ENCODE results near the gene PRADC1.
A peak's percentile ranks its signal among the peaks of the same experiment; 100 is the strongest.

PRADC1 gene

GRCh38 chr2:73210696-73211095 is 22.3 kb downstream of the PRADC1 start:
- H3K27ac ChIP-seq (ENCODE audit: low read depth, low read length), result no peak overlapping the region
- peaks cover 5% of the 10 kb centered on the region for H3K79me2 ChIP-seq (ENCODE audit: control insufficient read depth, insufficient read depth, low read length, poor library complexity)
- WGBS (ENCODE audit: extremely low coverage, insufficient coverage, insufficient read length), result no CpG with 5 or more reads among the region's 6 CpGs
- no peak overlapping the region for H3K4me3 ChIP-seq (ENCODE audit: low read depth, low read length)
- no peak overlapping the region for H3K9ac ChIP-seq (ENCODE audit: low read length)
- H3K23ac ChIP-seq (ENCODE audit: low read length), result no peak overlapping the region
- H4K12ac ChIP-seq (ENCODE audit: low read depth, low read length), result no peak overlapping the region
- no peak overlapping the region for H3K4me2 ChIP-seq (ENCODE audit: low read length)
- no peak overlapping the region for H2BK120ac ChIP-seq (ENCODE audit: insufficient read depth, low read length, poor library complexity)
- H3K4me1 ChIP-seq (ENCODE audit: control insufficient read depth in 1 of 2, insufficient read depth in 2 of 2, low read length in 2 of 2), result peaks cover 0 to 5% of the 10 kb centered on the region in 2 experiments
- H3K18ac ChIP-seq (ENCODE audit: low read length), result no peak overlapping the region
- H3K9me3 ChIP-seq (ENCODE audit: insufficient read depth, low read depth, low read length), result no peaks in the 10 kb centered on the region
- no peaks in the 10 kb centered on the region for H3K36me3 ChIP-seq (ENCODE audit: control insufficient read depth in 1 of 2, insufficient read depth in 2 of 2, low read length in 2 of 2)
- no peak overlapping the region for H2AK5ac ChIP-seq (ENCODE audit: low read length)
- no peak overlapping the region for H4K8ac ChIP-seq (ENCODE audit: low read depth, low read length)
- H3K27me3 ChIP-seq (ENCODE audit: insufficient read depth, low read length), result no peaks in the 10 kb centered on the region
- no peak overlapping the region for H2BK5ac ChIP-seq (ENCODE audit: low read depth, low read length, poor library complexity)
- H2AFZ ChIP-seq (ENCODE audit: insufficient read depth, low read length, poor library complexity), result no peak overlapping the region
- no peak overlapping the region for H4K91ac ChIP-seq (ENCODE audit: low read depth, low read length)
- H2BK12ac ChIP-seq (ENCODE audit: low read length), result no peak overlapping the region
- no peak overlapping the region for H3K4ac ChIP-seq (ENCODE audit: low read depth, low read length)
- peaks cover 5% of the 10 kb centered on the region for H3K79me1 ChIP-seq (ENCODE audit: low read length)
- H3K14ac ChIP-seq (ENCODE audit: low read length), result no peak overlapping the region
- no peak for DNase-seq

GRCh38 chr2:73210019-73210418 is 23.0 kb downstream of the PRADC1 start:
- Histone ChIP-seq H3K4me2 (ENCODE audit: low read length) (no peak overlapping the region), H4K91ac (ENCODE audit: low read depth, low read length) (no peak overlapping the region), H2AK5ac (ENCODE audit: low read length) (no peak overlapping the region), H3K27ac (ENCODE audit: low read depth, low read length) (no peak overlapping the region), H2BK120ac (ENCODE audit: insufficient read depth, low read length, poor library complexity) (no peak overlapping the region), H3K27me3 (ENCODE audit: insufficient read depth, low read length) (no peaks in the 10 kb centered on the region), H3K79me1 (ENCODE audit: low read length) (peaks cover 5% of the 10 kb centered on the region), H3K4ac (ENCODE audit: low read depth, low read length) (no peak overlapping the region), H2BK5ac (ENCODE audit: low read depth, low read length, poor library complexity) (no peak overlapping the region), H3K4me1 (ENCODE audit: control insufficient read depth in 1 of 2, insufficient read depth in 2 of 2, low read length in 2 of 2) (peaks cover 0 to 5% of the 10 kb centered on the region in 2 experiments), H3K36me3 (ENCODE audit: control insufficient read depth in 1 of 2, insufficient read depth in 2 of 2, low read length in 2 of 2) (no peaks in the 10 kb centered on the region), H4K12ac (ENCODE audit: low read depth, low read length) (no peak overlapping the region), H4K8ac (ENCODE audit: low read depth, low read length) (no peak overlapping the region), H3K18ac (ENCODE audit: low read length) (no peak overlapping the region), H2AFZ (ENCODE audit: insufficient read depth, low read length, poor library complexity) (no peak overlapping the region), H3K4me3 (ENCODE audit: low read depth, low read length) (no peak overlapping the region), H3K79me2 (ENCODE audit: control insufficient read depth, insufficient read depth, low read length, poor library complexity) (peaks cover 5% of the 10 kb centered on the region), H3K23ac (ENCODE audit: low read length) (no peak overlapping the region), H3K14ac (ENCODE audit: low read length) (no peak overlapping the region), H3K9ac (ENCODE audit: low read length) (no peak overlapping the region), H3K9me3 (ENCODE audit: insufficient read depth, low read depth, low read length) (no peaks in the 10 kb centered on the region), H2BK12ac (ENCODE audit: low read length) (no peak overlapping the region)
- no peak for DNase-seq
- no CpG with 5 or more reads among the region's 4 CpGs for WGBS (ENCODE audit: extremely low coverage, insufficient coverage, insufficient read length)

DNA sequence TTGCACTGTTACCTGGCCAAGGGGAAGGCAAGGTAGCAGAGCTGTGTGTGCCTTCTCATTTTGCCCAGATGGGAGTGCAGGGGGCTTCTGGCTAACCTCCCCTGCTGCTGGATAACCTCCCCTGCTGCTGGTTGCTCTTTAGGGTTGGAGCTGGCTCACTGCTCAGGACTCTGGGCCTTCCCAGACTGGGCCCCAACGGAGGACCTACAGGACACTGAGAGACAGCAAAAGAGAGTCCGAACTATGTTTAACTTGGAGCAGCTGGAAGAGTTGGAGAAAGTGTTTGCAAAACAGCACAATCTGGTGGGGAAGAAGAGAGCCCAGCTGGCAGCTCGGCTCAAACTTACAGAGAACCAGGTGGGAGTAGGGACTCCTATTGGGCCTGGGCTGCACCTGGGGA is 24.8 kb downstream of the PRADC1 start:
- H2BK5ac ChIP-seq (ENCODE audit: low read depth, low read length, poor library complexity), result no peak overlapping the region
- no peak for DNase-seq
- no peak overlapping the region for H2BK120ac ChIP-seq (ENCODE audit: insufficient read depth, low read length, poor library complexity)
- no peak overlapping the region for H3K27ac ChIP-seq (ENCODE audit: low read depth, low read length)
- no peak overlapping the region for H3K4me2 ChIP-seq (ENCODE audit: low read length)
- H3K18ac ChIP-seq (ENCODE audit: low read length), result no peak overlapping the region
- no peak overlapping the region for H4K91ac ChIP-seq (ENCODE audit: low read depth, low read length)
- no peak overlapping the region for H4K12ac ChIP-seq (ENCODE audit: low read depth, low read length)
- no peak overlapping the region for H4K8ac ChIP-seq (ENCODE audit: low read depth, low read length)
- no peak overlapping the region for H2BK12ac ChIP-seq (ENCODE audit: low read length)
- H3K36me3 ChIP-seq (ENCODE audit: control insufficient read depth in 1 of 2, insufficient read depth in 2 of 2, low read length in 2 of 2), result no peaks in the 10 kb centered on the region
- no peaks in the 10 kb centered on the region for H3K79me1 ChIP-seq (ENCODE audit: low read length)
- no peak overlapping the region for H3K9ac ChIP-seq (ENCODE audit: low read length)
- H3K23ac ChIP-seq (ENCODE audit: low read length), result no peak overlapping the region
- no peak overlapping the region for H3K14ac ChIP-seq (ENCODE audit: low read length)
- H3K4ac ChIP-seq (ENCODE audit: low read depth, low read length), result no peak overlapping the region
- WGBS (ENCODE audit: extremely low coverage, insufficient coverage, insufficient read length), result no CpG with 5 or more reads among the region's 3 CpGs
- no peaks in the 10 kb centered on the region for H3K9me3 ChIP-seq (ENCODE audit: insufficient read depth, low read depth, low read length)
- no peak overlapping the region for H2AK5ac ChIP-seq (ENCODE audit: low read length)
- no peaks in the 10 kb centered on the region for H3K79me2 ChIP-seq (ENCODE audit: control insufficient read depth, insufficient read depth, low read length, poor library complexity)
- no peak overlapping the region for H3K4me3 ChIP-seq (ENCODE audit: low read depth, low read length)
- H2AFZ ChIP-seq (ENCODE audit: insufficient read depth, low read length, poor library complexity), result no peak overlapping the region
- no peaks in the 10 kb centered on the region for H3K4me1 ChIP-seq (ENCODE audit: control insufficient read depth in 1 of 2, insufficient read depth in 2 of 2, low read length in 2 of 2)
- H3K27me3 ChIP-seq (ENCODE audit: insufficient read depth, low read length), result peaks cover 7% of the 10 kb centered on the region

- no CpG with 5 or more reads among the region's 6 CpGs for WGBS (ENCODE audit: extremely low coverage, insufficient coverage, insufficient read length)
- no peak overlapping the region for H3K4ac ChIP-seq (ENCODE audit: low read depth, low read length)
These were observed 27.4 kb downstream of the PRADC1 start for GRCh38 chr2:73205611-73206010.

More at GRCh38 chr2:73205611-73206010, 27.4 kb downstream of the PRADC1 start:
- Histone ChIP-seq H3K4me1 (ENCODE audit: control insufficient read depth in 1 of 2, insufficient read depth in 2 of 2, low read length in 2 of 2) (peaks cover 6% of the 10 kb centered on the region in 2 experiments), H2BK12ac (ENCODE audit: low read length) (no peak overlapping the region), H2AFZ (ENCODE audit: insufficient read depth, low read length, poor library complexity) (no peak overlapping the region), H3K9ac (ENCODE audit: low read length) (no peak overlapping the region), H4K91ac (ENCODE audit: low read depth, low read length) (no peak overlapping the region), H3K27me3 (ENCODE audit: insufficient read depth, low read length) (peaks cover 23% of the 10 kb centered on the region), H3K79me2 (ENCODE audit: control insufficient read depth, insufficient read depth, low read length, poor library complexity) (no peaks in the 10 kb centered on the region), H4K8ac (ENCODE audit: low read depth, low read length) (no peak overlapping the region), H4K12ac (ENCODE audit: low read depth, low read length) (no peak overlapping the region), H2BK120ac (ENCODE audit: insufficient read depth, low read length, poor library complexity) (no peak overlapping the region), H2BK5ac (ENCODE audit: low read depth, low read length, poor library complexity) (no peak overlapping the region), H3K9me3 (ENCODE audit: insufficient read depth, low read depth, low read length) (peaks cover 4% of the 10 kb centered on the region), H2AK5ac (ENCODE audit: low read length) (no peak overlapping the region), H3K14ac (ENCODE audit: low read length) (no peak overlapping the region), H3K36me3 (ENCODE audit: control insufficient read depth in 1 of 2, insufficient read depth in 2 of 2, low read length in 2 of 2) (no peaks in the 10 kb centered on the region), H3K79me1 (ENCODE audit: low read length) (no peaks in the 10 kb centered on the region), H3K18ac (ENCODE audit: low read length) (no peak overlapping the region), H3K23ac (ENCODE audit: low read length) (no peak overlapping the region), H3K4me2 (ENCODE audit: low read length) (no peak overlapping the region), H3K4me3 (ENCODE audit: low read depth, low read length) (no peak overlapping the region), H3K27ac (ENCODE audit: low read depth, low read length) (no peak overlapping the region)
- DNase-seq, result peak; percentile 36 to 64
